Effector CD8-positive, alpha-beta T cell (primary cell): ENCODE measurements around the gene CSMD2.
"Not testable (repeated sequence)": the region's sequence is repeated elsewhere in the genome, so short reads cannot be mapped to it uniquely, and the experiment has no call there.

Source experiments
- DNase-seq: peaks from one replicate; lab custom pipeline; 2025; lab: John Stamatoyannopoulos, UW

CSMD2 gene

DNA sequence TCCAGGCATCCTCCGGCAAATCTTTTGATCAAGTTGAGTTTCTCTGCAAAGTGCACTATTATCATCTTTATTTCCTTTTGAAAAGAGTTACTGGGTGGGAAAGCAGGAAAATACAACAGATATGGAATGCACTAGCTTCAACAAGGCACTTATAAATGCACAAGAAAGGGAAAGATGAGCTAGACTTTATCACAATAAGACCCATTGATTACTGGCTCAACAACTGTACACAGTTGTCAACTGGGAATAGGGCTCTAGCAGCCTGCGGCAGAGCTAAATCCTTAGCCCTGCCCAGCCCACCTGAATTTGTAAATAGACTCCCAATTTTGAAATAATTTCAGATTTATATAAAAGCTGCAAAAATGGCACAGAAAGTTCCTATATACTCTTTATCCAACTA lies 111.4 kb downstream of the CSMD2 start:
- DNase-seq, result no peak

- no peak for DNase-seq
Measured at GRCh38 chr1:34052565-34052964, 112.5 kb downstream of the CSMD2 start.

DNA sequence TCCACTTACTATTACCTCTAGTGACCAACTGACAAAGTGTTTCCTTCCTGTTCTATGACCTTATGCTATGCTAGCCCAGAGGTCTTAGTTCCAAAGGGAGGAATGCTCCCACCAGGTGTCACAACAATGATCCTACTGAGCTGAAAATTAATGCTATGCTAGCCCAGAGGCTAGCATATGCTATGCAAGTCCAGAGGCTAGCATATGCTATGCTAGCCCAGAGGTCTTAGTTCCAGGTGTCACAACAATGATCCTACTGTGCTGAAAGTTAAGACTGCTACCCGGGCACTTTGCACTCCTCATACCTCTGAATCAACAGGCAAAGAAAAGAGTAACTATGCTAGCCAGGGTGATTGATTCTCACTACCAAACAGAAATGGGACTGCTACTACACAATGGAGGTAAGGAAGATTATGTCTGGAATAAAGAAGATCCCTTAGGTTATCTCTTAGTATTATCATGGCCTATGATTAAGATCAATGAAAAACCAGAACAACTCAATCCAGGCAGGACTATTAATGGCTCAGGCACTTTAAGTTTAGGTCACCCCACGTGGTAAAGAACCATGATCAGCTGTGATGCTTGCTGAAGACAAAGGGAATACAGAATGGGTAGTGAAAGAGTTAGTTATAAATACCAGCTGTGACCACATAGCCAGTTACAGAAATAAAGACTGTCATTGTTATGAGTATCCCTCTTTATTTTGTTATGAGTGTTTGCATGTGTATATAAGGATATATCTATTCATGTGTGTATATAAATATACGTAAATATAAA lies 114.1 kb downstream of the CSMD2 start:
- DNase-seq, result no peak

DNA sequence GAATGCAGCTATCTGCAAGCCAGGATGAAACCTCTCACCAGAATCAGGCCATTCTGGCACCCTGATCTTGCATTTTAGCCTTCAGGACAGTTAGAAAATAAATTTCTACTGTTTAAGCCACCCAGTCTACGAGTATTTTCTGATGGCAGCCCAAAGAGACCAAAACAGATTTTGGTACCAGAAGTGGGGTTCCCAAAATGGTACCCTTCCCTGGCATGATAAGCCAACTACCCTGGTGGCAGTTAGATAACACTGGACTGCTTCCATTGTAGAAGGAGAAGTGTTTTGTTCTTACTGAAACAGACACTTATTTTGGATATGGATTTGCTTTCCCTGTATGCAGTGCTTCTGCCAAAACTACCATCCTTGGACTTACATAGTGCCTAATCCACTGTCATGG lies 115.0 kb downstream of the CSMD2 start:
- no peak for DNase-seq

GRCh38 chr1:34049477-34049876 lies 115.6 kb downstream of the CSMD2 start:
- no peak for DNase-seq

DNA sequence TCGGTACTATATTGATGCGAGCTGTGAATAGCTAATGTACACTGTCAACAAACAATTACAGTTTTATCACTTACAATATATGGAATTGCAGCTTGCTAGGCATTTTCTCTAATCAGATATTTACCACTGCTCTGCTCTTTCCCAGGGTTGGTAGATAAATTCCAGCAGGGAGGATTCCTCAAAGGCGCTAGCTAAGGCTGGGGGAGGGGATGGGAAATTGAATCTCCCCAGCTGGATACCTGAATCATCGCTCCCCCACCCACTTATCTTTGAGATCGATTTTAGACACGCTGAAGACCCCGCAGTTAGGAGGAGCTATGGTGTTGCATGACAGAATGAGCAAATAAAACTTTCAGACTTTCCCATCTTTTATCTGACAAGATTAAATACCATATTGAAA lies 127.2 kb downstream of the CSMD2 start:
- no peak for DNase-seq

GRCh38 chr1:34037109-34037508 lies 127.9 kb downstream of the CSMD2 start:
- DNase-seq, result no peak

GRCh38 chr1:34034036-34034435 lies 131.0 kb downstream of the CSMD2 start:
- no peak for DNase-seq

GRCh38 chr1:34029954-34030353 lies 135.1 kb downstream of the CSMD2 start:
- no peak for DNase-seq

DNA sequence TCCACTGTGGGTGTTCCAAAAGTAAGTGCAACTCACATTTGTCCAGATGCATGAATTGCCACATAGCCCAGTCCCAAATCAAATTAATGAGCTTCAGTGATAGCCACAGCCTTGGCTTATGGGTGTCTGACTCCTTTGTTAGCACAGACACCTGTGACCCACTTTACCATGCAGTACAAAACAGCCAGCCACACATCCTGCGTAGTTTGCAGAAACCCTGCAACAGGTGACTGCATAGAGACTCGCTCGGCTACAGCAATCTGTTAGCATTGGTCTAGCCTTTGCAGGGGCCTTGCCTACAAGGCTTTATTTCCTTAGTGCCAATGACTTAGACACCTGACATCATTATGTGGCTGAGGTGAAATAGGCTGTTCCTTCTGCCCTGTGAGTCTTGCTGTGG lies 135.5 kb downstream of the CSMD2 start:
- no peak for DNase-seq

DNA sequence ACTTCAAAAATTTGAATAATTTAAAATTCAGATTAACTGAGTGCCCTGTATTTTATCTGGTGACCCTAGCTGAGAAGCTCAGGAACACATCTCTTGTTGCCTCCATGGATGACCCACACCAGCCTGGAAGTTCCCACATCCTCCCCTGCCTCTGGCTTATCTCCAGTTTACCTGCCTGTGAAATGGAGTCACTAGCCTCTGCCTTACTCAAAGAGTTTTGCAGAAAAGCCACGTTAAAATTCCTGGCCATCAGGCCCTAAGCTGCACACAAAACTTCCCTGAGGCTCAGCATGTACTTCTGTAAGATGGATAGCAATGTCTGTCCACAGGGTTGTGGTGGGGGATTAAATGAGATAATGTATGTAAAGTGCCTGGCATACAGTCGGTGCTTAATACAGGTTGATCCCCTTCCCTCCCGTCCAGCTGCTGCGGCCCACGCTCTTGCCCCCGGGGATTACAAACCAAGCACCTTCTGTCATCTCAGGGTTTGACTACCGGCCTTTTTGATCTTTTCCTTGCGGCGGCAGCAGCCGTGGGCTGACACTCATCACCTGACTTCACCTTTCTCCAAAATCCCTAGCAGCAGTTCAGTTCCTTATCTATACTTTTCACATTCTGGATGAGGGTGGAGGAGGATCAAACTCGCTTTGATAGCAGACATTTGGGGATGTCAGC lies 136.5 kb downstream of the CSMD2 start:
- DNase-seq, result no peak

GRCh38 chr1:34025675-34026074 lies 139.4 kb downstream of the CSMD2 start:
- DNase-seq, result no peak

GRCh38 chr1:34024485-34024884 lies 140.5 kb downstream of the CSMD2 start:
- no peak for DNase-seq

DNA sequence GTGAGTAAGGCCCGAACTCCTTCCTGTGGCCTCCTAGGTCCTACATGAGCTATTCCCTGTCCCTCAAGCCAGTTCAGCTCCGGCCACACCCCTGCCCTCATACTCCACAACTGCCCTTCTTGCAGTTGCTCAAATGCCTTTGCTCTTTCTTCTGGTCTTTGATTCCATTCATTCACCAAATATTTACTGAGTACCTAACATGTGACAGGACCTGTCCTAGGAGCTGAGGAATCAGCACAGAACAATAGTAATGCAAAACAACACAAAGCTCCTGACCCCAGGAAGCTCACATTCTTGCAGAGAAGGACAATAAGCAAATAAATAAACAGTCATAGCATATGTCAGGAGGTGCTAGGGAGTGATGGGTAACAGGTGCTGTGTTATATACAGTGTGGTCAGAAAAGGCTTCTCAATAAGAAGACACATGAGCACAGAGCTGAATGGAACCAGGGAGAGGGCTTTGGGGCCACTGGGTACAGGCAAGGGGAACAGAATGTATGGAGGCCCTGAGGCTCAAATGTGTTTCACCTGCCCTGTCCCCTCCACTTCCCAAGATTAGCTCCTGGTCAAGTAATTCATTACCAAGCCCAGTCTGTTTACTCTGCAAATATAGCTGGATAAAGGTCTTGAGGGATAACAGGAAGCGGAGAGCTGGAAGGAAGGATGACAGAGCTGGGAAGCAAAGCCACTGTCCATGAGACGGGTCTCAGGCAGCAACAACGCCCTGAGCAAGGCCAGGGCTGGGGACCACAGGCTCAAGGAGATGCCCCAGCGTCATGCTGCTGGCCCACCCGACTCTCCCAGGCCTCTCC lies 145.1 kb downstream of the CSMD2 start:
- DNase-seq, result no peak

DNA sequence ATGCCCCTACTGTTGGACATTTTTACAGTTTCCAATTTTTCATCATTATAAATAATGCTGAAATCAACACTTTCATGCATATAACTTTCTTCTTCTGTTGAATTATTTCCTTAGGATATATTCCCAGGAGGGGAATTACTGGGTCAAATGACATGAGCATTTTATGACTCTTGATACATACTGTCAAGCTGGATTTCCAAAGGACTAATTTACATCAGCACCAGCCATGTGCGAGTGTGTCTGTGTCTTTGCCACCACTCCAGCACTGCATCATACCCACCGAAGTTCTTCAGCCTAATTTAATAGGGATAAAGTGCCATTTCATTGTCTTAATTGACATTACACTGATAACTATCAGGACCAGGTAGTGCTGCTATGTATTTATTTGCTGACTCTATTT lies 146.7 kb downstream of the CSMD2 start:
- no peak for DNase-seq

DNA sequence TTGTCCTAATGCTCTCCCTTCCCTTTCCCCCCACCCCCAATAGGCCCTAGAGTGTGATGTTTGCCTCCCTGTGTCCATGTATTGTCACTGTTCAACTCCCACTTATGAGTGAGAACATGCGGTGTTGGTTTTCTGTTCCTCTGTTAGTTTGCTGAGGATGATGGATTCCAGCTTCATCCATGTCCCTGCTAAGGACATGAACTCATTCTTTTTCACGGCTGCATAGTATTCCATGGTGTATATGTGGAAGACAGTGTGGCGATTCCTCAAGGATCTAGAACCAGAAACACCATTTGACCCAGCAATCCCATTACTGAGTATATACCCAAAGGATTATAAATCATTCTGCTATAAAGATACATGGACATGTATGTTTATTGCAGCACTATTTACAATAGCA lies 148.7 kb downstream of the CSMD2 start:
- not testable (repeated sequence) for DNase-seq

GRCh38 chr1:34013958-34014737 lies 150.9 kb downstream of the CSMD2 start:
- DNase-seq, result no peak

GRCh38 chr1:34013136-34013535 lies 151.9 kb downstream of the CSMD2 start:
- no peak for DNase-seq

DNA sequence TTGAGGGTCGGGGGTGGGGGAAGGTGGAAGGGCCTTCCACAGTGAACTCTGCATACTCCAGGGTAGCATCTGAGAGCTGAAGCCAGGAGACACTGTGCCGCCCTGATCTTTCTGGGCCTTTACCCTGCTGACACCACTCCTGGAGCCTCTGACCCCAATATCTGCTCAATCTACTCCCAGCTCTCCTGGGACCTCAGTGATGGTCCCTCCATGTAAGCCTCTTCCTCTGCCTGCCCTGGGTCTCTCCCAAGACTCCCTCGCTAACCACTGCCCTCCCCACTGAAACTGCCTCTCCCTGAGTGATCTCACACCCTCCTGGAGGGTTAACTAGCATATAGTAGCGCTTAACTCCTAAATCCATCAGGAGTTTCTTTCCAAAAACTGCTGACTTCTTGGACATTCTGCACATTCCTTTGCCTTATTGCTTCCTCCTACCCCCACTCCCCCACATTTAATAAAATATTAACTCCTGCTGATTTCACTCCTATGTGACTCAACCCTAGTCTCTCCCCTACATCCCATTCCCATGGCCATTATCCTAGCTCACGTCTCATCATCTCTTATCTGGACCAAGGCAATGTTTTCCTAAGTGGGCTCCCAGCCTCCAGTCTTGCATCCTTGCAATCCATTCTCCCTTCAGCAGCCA lies 155.6 kb downstream of the CSMD2 start:
- DNase-seq, result no peak

- no peak for DNase-seq
Measured at GRCh38 chr1:34007760-34008159, 157.3 kb downstream of the CSMD2 start.

GRCh38 chr1:34005309-34005708 lies 159.7 kb downstream of the CSMD2 start:
- no peak for DNase-seq
